GM23338 (cell line): Measurements from ENCODE around the gene ACVRL1. TPM values are rescaled to one million over a fixed set of nuclear protein-coding genes. Genes with fewer than 3 reads are reported as not detected.

Source experiments
- ATAC-seq: fragments of 200-7000 bp; cut with Tn5 transposase; 3 replicates; pipeline ENCODE4 v1.9.1; 2020
- DNase-seq: peaks from one replicate; pipeline ENCODE4 v3.0.0-alpha.2; 2015; ENCODE audit warnings: low spot score
- H2AFZ ChIP-seq: fragments of 200-600 bp; sonication (generic); 2 replicates; pipeline ENCODE4 v1.8.0; 2016; ENCODE audit warnings: antibody characterized with exemption, mild to moderate bottlenecking, moderate library complexity
- H3F3A ChIP-seq: fragments of 200-600 bp; sonication (generic); replicated peaks from 2 replicates; pipeline ENCODE4 v1.8.0; 2017; ENCODE audit warnings: antibody characterized with exemption, mixed run types, low read depth
- H3K27ac ChIP-seq: fragments of 200-600 bp; sonication (generic); 2 replicates; pipeline ENCODE4 v1.6.1; 2016; ENCODE audit warnings: low read depth
- H3K27me3 ChIP-seq: fragments of 200-600 bp; sonication (generic); 2 replicates; pipeline ENCODE4 v1.8.0; 2016; ENCODE audit warnings: mild to moderate bottlenecking, mixed run types, moderate library complexity; ENCODE audit not compliant: insufficient read depth
- H3K36me3 ChIP-seq: fragments of 200-600 bp; sonication (generic); 2 replicates; pipeline ENCODE4 v1.8.0; 2016; ENCODE audit warnings: mild to moderate bottlenecking; ENCODE audit not compliant: insufficient read depth
- H3K4me1 ChIP-seq: fragments of 200-600 bp; sonication (generic); 2 replicates; pipeline ENCODE4 v1.8.0; 2016; ENCODE audit warnings: mild to moderate bottlenecking, moderate library complexity; ENCODE audit not compliant: insufficient read depth
- H3K4me2 ChIP-seq: fragments of 200-600 bp; sonication (generic); 2 replicates; pipeline ENCODE4 v1.7.1; 2017; ENCODE audit warnings: mixed run types
- H3K4me3 ChIP-seq: fragments of 200-600 bp; sonication (generic); 2 replicates; pipeline ENCODE4 v1.6.1; 2016; ENCODE audit warnings: mixed run types
- H3K79me2 ChIP-seq: fragments of 200-600 bp; sonication (generic); replicated peaks from 2 replicates; pipeline ENCODE4 v1.8.0; 2017; ENCODE audit warnings: mild to moderate bottlenecking; ENCODE audit not compliant: insufficient read depth
- H3K9me2 ChIP-seq: fragments of 200-600 bp; sonication (generic); 2 replicates; pipeline ENCODE4 v1.8.0; 2017; ENCODE audit not compliant: insufficient read depth
- H4K20me1 ChIP-seq: fragments of 200-600 bp; sonication (generic); replicated peaks from 2 replicates; pipeline ENCODE4 v1.8.0; 2017; ENCODE audit warnings: mild to moderate bottlenecking; ENCODE audit not compliant: insufficient read depth
- H3K27ac Mint-ChIP-seq: 2 replicates; pipeline ENCODE4 v1.8.0; 2020; ENCODE audit warnings: inconsistent platforms, mild to moderate bottlenecking, moderate library complexity, mixed read lengths
- H3K27me3 Mint-ChIP-seq: 3 replicates; pipeline ENCODE4 v1.8.0; 2022; ENCODE audit warnings: low read depth, mild to moderate bottlenecking, moderate library complexity, mixed read lengths, inconsistent platforms; ENCODE audit not compliant: insufficient read depth, poor library complexity
- H3K36me3 Mint-ChIP-seq: 3 replicates; pipeline ENCODE4 v1.8.0; 2021; ENCODE audit warnings: low read depth, mild to moderate bottlenecking, inconsistent platforms, moderate library complexity, mixed read lengths
- H3K4me1 Mint-ChIP-seq: 3 replicates; pipeline ENCODE4 v1.8.0; 2020; ENCODE audit warnings: mild to moderate bottlenecking, inconsistent platforms, mixed read lengths
- H3K4me3 Mint-ChIP-seq: 3 replicates; pipeline ENCODE4 v1.8.0; 2021; ENCODE audit warnings: moderate library complexity, mild to moderate bottlenecking, inconsistent platforms, mixed read lengths
- H3K9me3 Mint-ChIP-seq: 3 replicates; pipeline ENCODE4 v1.8.0; 2020; ENCODE audit warnings: moderate library complexity, mild to moderate bottlenecking, inconsistent platforms, mixed read lengths
- CREB1 ChIP-seq: fragments of 250-450 bp; sonication (Bioruptor Pico); IDR thresholded peaks from 2 replicates; pipeline ENCODE4 v1.5.0; 2020; ENCODE audit warnings: low read depth, mild to moderate bottlenecking, moderate library complexity
- CTCF ChIP-seq, 2 experiments: fragments of 200-600 bp in 1 of 2; sonication (generic) in 1 of 2; conservative IDR thresholded peaks; 2 replicates each; pipeline versions ENCODE4 v1.5.1 to v1.6.1; 2016 to 2017; ENCODE audit warnings: antibody characterized with exemption in 2 of 2, low read depth in 2 of 2, mild to moderate bottlenecking in 2 of 2, moderate library complexity in 1 of 2
- ETS1 ChIP-seq: IDR thresholded peaks from 2 replicates; pipeline ENCODE4 v1.6.1; 2016; ENCODE audit warnings: antibody characterized with exemption
- EZH2 ChIP-seq: fragments of 200-600 bp; sonication (generic); IDR thresholded peaks from one replicate; pipeline ENCODE4 v1.8.0; 2017; ENCODE audit warnings: antibody characterized with exemption, mild to moderate bottlenecking, low read depth; ENCODE audit not compliant: unreplicated experiment
- EZH2phosphoT487 ChIP-seq: fragments of 200-600 bp; sonication (generic); IDR thresholded peaks from one replicate; pipeline ENCODE4 v1.8.1; 2018; ENCODE audit warnings: antibody characterized with exemption; ENCODE audit not compliant: unreplicated experiment
- JUNB ChIP-seq: IDR thresholded peaks from one replicate; pipeline ENCODE4 v1.6.1; 2016; ENCODE audit warnings: antibody characterized with exemption; ENCODE audit not compliant: unreplicated experiment
- NANOG ChIP-seq: IDR thresholded peaks from 2 replicates; pipeline ENCODE4 v1.6.1; 2016; ENCODE audit warnings: antibody characterized with exemption, borderline replicate concordance
- POLR2AphosphoS5 ChIP-seq: IDR thresholded peaks from 2 replicates; pipeline ENCODE4 v1.6.1; 2016; ENCODE audit warnings: antibody characterized with exemption, low read depth
- REST ChIP-seq: IDR thresholded peaks from one replicate; pipeline ENCODE4 v1.6.1; 2018; ENCODE audit warnings: antibody characterized with exemption; ENCODE audit not compliant: unreplicated experiment
- STAT1 ChIP-seq: IDR thresholded peaks from one replicate; pipeline ENCODE4 v1.6.1; 2016; ENCODE audit warnings: antibody characterized with exemption; ENCODE audit not compliant: unreplicated experiment
- ZNF114 ChIP-seq: fragments of 250-450 bp; sonication (Bioruptor Pico); IDR thresholded peaks from 2 replicates; pipeline ENCODE4 v1.5.0; 2020; ENCODE audit warnings: mild to moderate bottlenecking, moderate library complexity
- ZNF331 ChIP-seq: fragments of 250-450 bp; sonication (Bioruptor Pico); IDR thresholded peaks from 2 replicates; pipeline ENCODE4 v1.5.0; 2020; ENCODE audit warnings: low read depth, mild to moderate bottlenecking, moderate library complexity
- ZNF462 ChIP-seq: fragments of 250-450 bp; sonication (Bioruptor Pico); IDR thresholded peaks from 2 replicates; pipeline ENCODE4 v1.5.0; 2020; ENCODE audit warnings: mild to moderate bottlenecking, moderate library complexity
- polyA plus RNA-seq: library from polyadenylated mRNA; unstranded; fragments of >200 nt; fragmentation: Nextera tagmentation; extraction: Ambion mirVana; gene quantifications from 2 replicates; pipeline ENCODE4 v1.2.1, GENCODE V29; 2016
- total RNA-seq: library from RNA; depleted of rRNA; stranded (reverse); fragments of >200 nt; shearing (Covaris generic); gene quantifications from 2 replicates; pipeline ENCODE4 v1.2.3, GENCODE V29; 2014

ACVRL1 gene
- total and polyA plus RNA-seq, 2 experiments from 2014 or later: 0.28 TPM; not detected in 1

- no peaks in the 10 kb centered on the region for H3K4me1 ChIP-seq
- no peaks in the 10 kb centered on the region for H4K20me1 ChIP-seq
- H2AFZ ChIP-seq: no peak overlapping the region
- no peaks in the 10 kb centered on the region for H3K27me3 ChIP-seq
- H3K27ac ChIP-seq: no peak overlapping the region
- no peaks in the 10 kb centered on the region for H3K9me3 Mint-ChIP-seq
- H3F3A ChIP-seq: no peaks in the 10 kb centered on the region
- H3K36me3 ChIP-seq: no peaks in the 10 kb centered on the region
- DNase-seq: no peak
- H3K79me2 ChIP-seq: no peaks in the 10 kb centered on the region
- H3K27ac Mint-ChIP-seq: no peak overlapping the region
- no peaks in the 10 kb centered on the region for H3K9me2 ChIP-seq
- TF ChIP-seq ZNF331 (CRISPR knock-in tag) (no peak), ETS1 (no peak), CREB1 (CRISPR knock-in tag) (no peak), JUNB (no peak), EZH2phosphoT487 (no peak), STAT1 (no peak), REST (no peak), ZNF114 (no peak), CTCF (conservative IDR thresholded peaks at IDR 0.05; ENCODE audit: low read depth in 2 of 2) (no peak), POLR2AphosphoS5 (no peak), ZNF462 (no peak), EZH2 (no peak), NANOG (no peak)
- peaks cover 8% of the 10 kb centered on the region for H3K4me1 Mint-ChIP-seq
- no peak overlapping the region for H3K4me2 ChIP-seq
- H3K4me3 Mint-ChIP-seq: no peak overlapping the region
- no peaks in the 10 kb centered on the region for H3K36me3 Mint-ChIP-seq
- H3K27me3 Mint-ChIP-seq: peaks cover 12% of the 10 kb centered on the region
- H3K4me3 ChIP-seq: no peak overlapping the region
- no peak for ATAC-seq
Observed at GRCh38 chr12:51937926-51938325, 30.6 kb downstream of the ACVRL1 start.
